Measurements from ENCODE around the gene GLCE. TPM values are rescaled to one million over a fixed set of nuclear protein-coding genes. Genes with fewer than 3 reads are reported as not detected.

Gene GLCE
- total and polyA plus RNA-seq, 9 of the 15 experiments (the other 6 are each of a cell fraction or from before 2014, with no cell fraction given), result 4.6 to 12.3 (median 10.6) TPM

DNA sequence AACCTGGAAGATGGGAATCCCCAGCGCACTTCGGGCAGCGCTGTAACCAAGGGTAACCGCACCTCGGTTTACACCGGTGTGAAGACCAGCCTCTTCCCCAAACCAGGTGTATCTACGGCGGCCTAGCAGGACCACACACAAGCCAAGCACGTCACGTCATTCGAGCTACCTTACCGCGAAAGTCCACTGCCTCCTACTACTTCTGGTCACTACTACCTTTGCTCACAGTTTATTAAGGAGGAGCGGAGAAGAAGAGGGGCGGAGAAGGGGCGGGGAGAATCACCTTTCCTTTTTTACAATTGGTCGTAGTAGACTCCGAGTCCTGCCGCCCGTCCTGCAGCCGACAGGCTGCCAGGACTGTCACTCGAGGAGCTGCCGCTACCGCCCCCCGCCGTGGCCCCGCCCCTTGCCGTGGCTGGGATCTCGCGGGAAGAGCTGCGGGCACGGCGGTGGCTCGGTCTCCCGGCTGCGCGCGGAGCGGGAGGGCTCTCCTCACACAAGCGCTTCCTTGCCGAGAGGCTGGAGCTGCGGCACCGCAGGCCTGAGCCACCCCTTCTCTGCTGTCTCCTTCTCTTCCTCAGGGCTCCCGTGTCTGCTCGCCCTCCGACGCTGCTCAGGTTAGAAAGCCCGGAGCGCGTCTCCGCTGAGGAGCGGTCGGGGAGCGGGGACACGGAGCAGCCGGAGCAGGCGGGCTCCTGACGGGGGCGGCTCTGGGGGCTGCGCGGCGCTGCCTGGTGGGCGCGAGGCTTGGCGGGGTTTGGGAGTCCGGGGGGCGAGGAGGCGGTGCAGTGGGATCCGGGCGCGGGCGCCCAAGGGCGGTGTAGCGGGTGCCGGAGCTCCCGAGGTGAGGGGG is at the start of gene GLCE (continued):
- TF ChIP-seq PML (IDR thresholded peaks at IDR 0.05; ENCODE audit: low read length) (peak; percentile 49; the same call in 1 of the 2 replicates), JUND (IDR thresholded peaks at IDR 0.05; ENCODE audit: borderline replicate concordance, low read depth, low read length) (peak; percentile 27; the same call in 1 of the 2 replicates), JUND (tag; IDR thresholded peaks at IDR 0.05; ENCODE audit: borderline replicate concordance, low read depth, low read length) (no peak; the same call in 2 of the 3 replicates), EP300 (IDR thresholded peaks at IDR 0.05; ENCODE audit: low read length) (no peak), SRF (CRISPR knock-in tag; IDR thresholded peaks at IDR 0.05) (no peak; a peak in 1 of 4 replicates), MTA2 (IDR thresholded peaks at IDR 0.05; ENCODE audit: low read depth) (no peak), MCM2 (IDR thresholded peaks at IDR 0.05; ENCODE audit: low read depth) (no peak), LCOR (CRISPR knock-in tag; IDR thresholded peaks at IDR 0.05) (no peak), ZNF444 (CRISPR knock-in tag; IDR thresholded peaks at IDR 0.05) (no peak), SMAD3 (CRISPR knock-in tag; conservative IDR thresholded peaks at IDR 0.05) (no peak), HDAC8 (tag; IDR thresholded peaks at IDR 0.05) (no peak), E2F3 (CRISPR knock-in tag; IDR thresholded peaks at IDR 0.05) (0 out of 2 replicates have a peak, but pooled peaks have one; percentile 17), ZNF174 (CRISPR knock-in tag; IDR thresholded peaks at IDR 0.05) (no peak), NFYB (IDR thresholded peaks at IDR 0.05; ENCODE audit: extremely low read depth, insufficient read length) (peak; percentile 74), SLC30A9 (CRISPR knock-in tag; IDR thresholded peaks at IDR 0.05) (no peak), USF2 (CRISPR knock-in tag; IDR thresholded peaks at IDR 0.05) (no peak), CXXC5 (CRISPR knock-in tag; IDR thresholded peaks at IDR 0.05) (peak; percentile 85), KDM2B (CRISPR knock-in tag; IDR thresholded peaks at IDR 0.05) (peak; percentile 86), TCF3 (CRISPR knock-in tag; IDR thresholded peaks at IDR 0.05) (no peak)
- TF ChIP-seq, protein P1, sequence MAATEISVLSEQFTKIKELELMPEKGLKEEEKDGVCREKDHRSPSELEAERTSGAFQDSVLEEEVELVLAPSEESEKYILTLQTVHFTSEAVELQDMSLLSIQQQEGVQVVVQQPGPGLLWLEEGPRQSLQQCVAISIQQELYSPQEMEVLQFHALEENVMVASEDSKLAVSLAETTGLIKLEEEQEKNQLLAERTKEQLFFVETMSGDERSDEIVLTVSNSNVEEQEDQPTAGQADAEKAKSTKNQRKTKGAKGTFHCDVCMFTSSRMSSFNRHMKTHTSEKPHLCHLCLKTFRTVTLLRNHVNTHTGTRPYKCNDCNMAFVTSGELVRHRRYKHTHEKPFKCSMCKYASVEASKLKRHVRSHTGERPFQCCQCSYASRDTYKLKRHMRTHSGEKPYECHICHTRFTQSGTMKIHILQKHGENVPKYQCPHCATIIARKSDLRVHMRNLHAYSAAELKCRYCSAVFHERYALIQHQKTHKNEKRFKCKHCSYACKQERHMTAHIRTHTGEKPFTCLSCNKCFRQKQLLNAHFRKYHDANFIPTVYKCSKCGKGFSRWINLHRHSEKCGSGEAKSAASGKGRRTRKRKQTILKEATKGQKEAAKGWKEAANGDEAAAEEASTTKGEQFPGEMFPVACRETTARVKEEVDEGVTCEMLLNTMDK (IDR thresholded peaks at IDR 0.05; ENCODE audit: borderline replicate concordance, insufficient read depth, low read depth, low read length, poor library complexity, severe bottlenecking), result no peak
- TF ChIP-seq, protein P2, sequence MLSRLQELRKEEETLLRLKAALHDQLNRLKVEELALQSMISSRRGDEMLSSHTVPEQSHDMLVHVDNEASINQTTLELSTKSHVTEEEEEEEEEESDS (CRISPR knock-in tag; IDR thresholded peaks at IDR 0.05), result no peak
- TF ChIP-seq, protein P3, sequence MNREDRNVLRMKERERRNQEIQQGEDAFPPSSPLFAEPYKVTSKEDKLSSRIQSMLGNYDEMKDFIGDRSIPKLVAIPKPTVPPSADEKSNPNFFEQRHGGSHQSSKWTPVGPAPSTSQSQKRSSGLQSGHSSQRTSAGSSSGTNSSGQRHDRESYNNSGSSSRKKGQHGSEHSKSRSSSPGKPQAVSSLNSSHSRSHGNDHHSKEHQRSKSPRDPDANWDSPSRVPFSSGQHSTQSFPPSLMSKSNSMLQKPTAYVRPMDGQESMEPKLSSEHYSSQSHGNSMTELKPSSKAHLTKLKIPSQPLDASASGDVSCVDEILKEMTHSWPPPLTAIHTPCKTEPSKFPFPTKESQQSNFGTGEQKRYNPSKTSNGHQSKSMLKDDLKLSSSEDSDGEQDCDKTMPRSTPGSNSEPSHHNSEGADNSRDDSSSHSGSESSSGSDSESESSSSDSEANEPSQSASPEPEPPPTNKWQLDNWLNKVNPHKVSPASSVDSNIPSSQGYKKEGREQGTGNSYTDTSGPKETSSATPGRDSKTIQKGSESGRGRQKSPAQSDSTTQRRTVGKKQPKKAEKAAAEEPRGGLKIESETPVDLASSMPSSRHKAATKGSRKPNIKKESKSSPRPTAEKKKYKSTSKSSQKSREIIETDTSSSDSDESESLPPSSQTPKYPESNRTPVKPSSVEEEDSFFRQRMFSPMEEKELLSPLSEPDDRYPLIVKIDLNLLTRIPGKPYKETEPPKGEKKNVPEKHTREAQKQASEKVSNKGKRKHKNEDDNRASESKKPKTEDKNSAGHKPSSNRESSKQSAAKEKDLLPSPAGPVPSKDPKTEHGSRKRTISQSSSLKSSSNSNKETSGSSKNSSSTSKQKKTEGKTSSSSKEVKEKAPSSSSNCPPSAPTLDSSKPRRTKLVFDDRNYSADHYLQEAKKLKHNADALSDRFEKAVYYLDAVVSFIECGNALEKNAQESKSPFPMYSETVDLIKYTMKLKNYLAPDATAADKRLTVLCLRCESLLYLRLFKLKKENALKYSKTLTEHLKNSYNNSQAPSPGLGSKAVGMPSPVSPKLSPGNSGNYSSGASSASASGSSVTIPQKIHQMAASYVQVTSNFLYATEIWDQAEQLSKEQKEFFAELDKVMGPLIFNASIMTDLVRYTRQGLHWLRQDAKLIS (CRISPR knock-in tag; IDR thresholded peaks at IDR 0.05), result no peak
